Stimulated activated CD8-positive, alpha-beta memory T cell treated with anti-CD3 and anti-CD28 coated beads, Interleukin-15, amount 100 ng/mL, for 1 hour (primary cell): ENCODE data around the gene RPTOR.
"Not testable (repeated sequence)": the region's sequence is repeated elsewhere in the genome, so short reads cannot be mapped to it uniquely, and the experiment has no call there.

Source experiments
- DNase-seq: peaks from one replicate; pipeline ENCODE4 v3.0.0-alpha.2; 2020; ENCODE audit warnings: low read depth

Gene RPTOR

GRCh38 chr17:80555266-80555665 is 10.6 kb downstream of the RPTOR start:
- DNase-seq, result no peak

GRCh38 chr17:80558046-80558445 is 13.4 kb downstream of the RPTOR start:
- no peak for DNase-seq

- no peak for DNase-seq
Observed at GRCh38 chr17:80559825-80560251, 15.2 kb downstream of the RPTOR start.

- no peak for DNase-seq
Observed at GRCh38 chr17:80561541-80562114, 17.0 kb downstream of the RPTOR start.

- DNase-seq, result no peak
Observed at GRCh38 chr17:80564545-80564944, 19.9 kb downstream of the RPTOR start.

GRCh38 chr17:80565343-80566053 is 20.9 kb downstream of the RPTOR start:
- no peak for DNase-seq

- no peak for DNase-seq
Observed at GRCh38 chr17:80566054-80566400, 21.4 kb downstream of the RPTOR start.

GRCh38 chr17:80568246-80568645 is 23.6 kb downstream of the RPTOR start:
- DNase-seq, result no peak

- DNase-seq, result no peak
Observed at GRCh38 chr17:80569924-80570323, 25.3 kb downstream of the RPTOR start.

GRCh38 chr17:80573701-80574100 is 29.1 kb downstream of the RPTOR start:
- no peak for DNase-seq

GRCh38 chr17:80574496-80574895 is 29.9 kb downstream of the RPTOR start:
- DNase-seq, result no peak

- peak; percentile 91 for DNase-seq
Observed at GRCh38 chr17:80575057-80575875, 30.6 kb downstream of the RPTOR start.

GRCh38 chr17:80577876-80578570 is 33.4 kb downstream of the RPTOR start:
- DNase-seq, result no peak

- not testable (repeated sequence) for DNase-seq
Observed at GRCh38 chr17:80578668-80579388, 34.2 kb downstream of the RPTOR start.

- DNase-seq, result no peak
Observed at GRCh38 chr17:80582165-80582564, 37.5 kb downstream of the RPTOR start.

GRCh38 chr17:80584176-80584905 is 39.7 kb downstream of the RPTOR start:
- no peak for DNase-seq

GRCh38 chr17:80585890-80586845 is 41.5 kb downstream of the RPTOR start:
- no peak for DNase-seq

GRCh38 chr17:80586846-80587228 is 42.2 kb downstream of the RPTOR start:
- no peak for DNase-seq

- no peak for DNase-seq
Observed at GRCh38 chr17:80588702-80589383, 44.2 kb downstream of the RPTOR start.
